ENCODE data around the gene DOCK3.
A peak's percentile ranks its signal among the peaks of the same experiment; 100 is the strongest.

DOCK3 gene

DNA sequence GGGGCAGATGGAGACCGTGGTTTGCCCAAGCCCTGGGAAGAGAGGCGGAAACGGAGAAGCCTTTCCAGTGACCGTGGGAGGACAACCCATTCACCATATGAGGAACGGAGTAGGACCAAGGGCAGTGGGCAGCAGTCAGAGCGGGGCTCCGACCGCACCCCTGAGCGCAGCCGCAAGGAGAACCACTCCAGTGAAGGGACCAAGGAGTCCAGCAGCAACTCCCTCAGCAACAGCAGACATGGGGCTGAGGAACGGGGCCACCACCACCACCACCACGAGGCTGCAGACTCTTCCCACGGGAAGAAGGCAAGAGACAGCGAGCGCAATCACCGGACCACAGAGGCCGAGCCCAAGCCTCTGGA, 718.4 kb downstream of the DOCK3 start:
- H3K36me3 Mint-ChIP-seq, result peaks cover 42% of the 10 kb centered on the region

DNA sequence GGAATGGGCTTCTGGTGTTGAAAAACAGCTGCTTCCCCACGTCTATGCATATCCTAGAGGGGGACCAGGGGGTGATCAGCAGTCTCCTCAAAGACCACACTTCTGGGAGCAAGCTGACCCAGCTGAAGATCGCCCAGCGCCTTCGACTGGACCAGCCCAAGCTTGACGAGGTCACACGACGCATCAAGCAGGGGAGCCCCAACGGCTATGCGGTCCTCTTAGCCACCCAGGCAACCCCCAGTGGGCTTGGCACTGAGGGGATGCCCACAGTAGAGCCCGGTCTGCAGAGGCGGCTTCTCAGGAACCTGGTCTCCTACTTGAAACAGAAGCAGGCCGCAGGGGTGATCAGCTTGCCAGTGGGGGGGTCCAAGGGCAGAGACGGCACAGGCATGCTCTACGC, 718.8 kb downstream of the DOCK3 start:
- Mint-ChIP-seq H3K9me3 (no peaks in the 10 kb centered on the region), H3K4me3 (no peak overlapping the region), H3K4me1 (peaks cover 64% of the 10 kb centered on the region), H3K36me3 (peaks cover 42% of the 10 kb centered on the region), H3K27me3 (no peaks in the 10 kb centered on the region), H3K27ac (peak overlapping the region; percentile 17)
- ATAC-seq, result no peak

More for the DNA sequence above, 718.4 kb downstream of the DOCK3 start:
- H3K27ac Mint-ChIP-seq, result no peak overlapping the region
- no peaks in the 10 kb centered on the region for H3K9me3 Mint-ChIP-seq
- no peaks in the 10 kb centered on the region for H3K27me3 Mint-ChIP-seq
- peaks cover 69% of the 10 kb centered on the region for H3K4me1 Mint-ChIP-seq
- ATAC-seq, result no peak
- H3K4me3 Mint-ChIP-seq, result no peak overlapping the region

DNA sequence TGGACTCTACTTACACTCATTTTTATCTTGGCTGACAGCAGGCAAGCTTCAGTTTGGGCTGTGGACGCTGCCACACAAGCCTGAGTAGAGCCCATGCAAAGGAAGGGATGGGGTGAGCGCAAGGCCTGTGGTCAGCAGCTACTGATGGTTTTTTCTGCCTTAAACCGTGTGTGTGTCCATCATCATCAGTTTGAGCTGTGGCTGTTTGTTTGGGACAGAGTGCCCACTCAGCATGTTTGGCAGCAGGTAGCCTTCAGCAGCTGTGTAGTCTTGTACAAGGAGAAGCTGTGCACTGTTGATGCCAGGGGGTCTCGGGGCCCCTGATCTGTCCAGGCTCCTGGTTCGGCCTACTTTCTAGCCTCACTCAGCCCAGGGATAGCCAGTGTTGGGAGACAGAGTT, 719.8 kb downstream of the DOCK3 start:
- Mint-ChIP-seq H3K36me3 (peaks cover 37% of the 10 kb centered on the region), H3K27me3 (no peaks in the 10 kb centered on the region), H3K9me3 (no peaks in the 10 kb centered on the region), H3K4me1 (peaks cover 57% of the 10 kb centered on the region), H3K27ac (peak overlapping the region; percentile 50), H3K4me3 (peak overlapping the region; percentile 7)
- no peak for ATAC-seq

DNA sequence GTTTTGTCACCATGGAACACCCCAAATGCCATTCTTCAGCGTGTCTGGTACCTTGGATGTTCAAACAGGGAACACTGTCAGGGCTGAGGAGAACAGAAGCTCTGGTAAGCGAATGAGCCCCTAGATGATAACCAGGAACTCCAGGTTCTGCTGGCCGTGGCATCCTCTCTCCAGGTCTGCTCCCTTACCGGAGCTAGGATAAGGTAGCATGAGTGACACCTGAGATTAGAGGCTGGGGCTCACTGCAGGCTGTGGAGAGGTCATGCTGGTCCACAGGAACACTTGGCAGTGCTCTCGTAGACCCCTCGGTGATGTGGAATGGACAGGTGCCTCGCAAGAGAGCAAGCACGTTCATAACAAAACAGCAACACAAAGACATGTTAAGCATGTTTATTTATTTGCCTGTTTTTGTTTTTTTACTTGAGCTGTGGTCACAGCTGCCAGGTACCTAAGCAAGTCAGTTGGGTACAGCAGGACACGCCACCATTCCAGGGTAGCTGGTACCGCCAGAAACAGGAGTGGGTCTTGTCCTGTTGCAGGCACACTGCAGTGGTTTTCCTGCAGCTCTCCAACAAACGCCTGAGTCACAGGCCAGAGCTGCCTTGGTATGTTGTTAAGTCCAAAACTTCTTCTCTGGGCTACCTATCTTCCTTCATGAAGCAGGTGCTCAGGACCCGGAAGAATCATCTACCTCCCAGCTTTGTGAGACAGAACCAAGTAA, 720.9 kb downstream of the DOCK3 start:
- H3K4me1 Mint-ChIP-seq, result peaks cover 46% of the 10 kb centered on the region

DNA sequence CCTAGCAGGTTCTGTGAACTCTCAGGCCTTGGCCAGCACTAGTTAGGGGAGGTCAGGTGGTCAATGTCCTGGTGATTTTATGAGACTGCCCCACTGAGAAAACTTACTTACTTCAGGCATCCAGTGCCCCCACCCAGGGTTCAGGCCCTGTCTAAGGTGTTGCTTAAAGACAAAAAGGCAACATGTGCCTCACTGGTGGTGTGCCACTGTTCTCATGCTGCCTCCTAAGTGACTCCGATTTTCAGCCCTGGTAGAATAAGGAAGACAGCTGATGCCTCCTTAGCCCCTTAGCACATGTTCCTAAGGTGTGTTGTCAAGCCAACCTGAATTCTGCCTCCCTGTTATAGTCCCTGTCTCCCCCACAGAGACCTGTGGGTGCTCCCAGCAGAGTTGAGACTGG, 721.7 kb downstream of the DOCK3 start:
- peak overlapping the region; percentile 14 for H3K27ac Mint-ChIP-seq
- ATAC-seq, result no peak
- H3K4me1 Mint-ChIP-seq, result peaks cover 44% of the 10 kb centered on the region
- H3K36me3 Mint-ChIP-seq, result peaks cover 45% of the 10 kb centered on the region
- no peaks in the 10 kb centered on the region for H3K27me3 Mint-ChIP-seq
- no peaks in the 10 kb centered on the region for H3K9me3 Mint-ChIP-seq
- H3K4me3 Mint-ChIP-seq, result no peak overlapping the region

More for the DNA sequence above, 720.9 kb downstream of the DOCK3 start:
- peak overlapping the region; percentile 50 for H3K27ac Mint-ChIP-seq
- H3K4me3 Mint-ChIP-seq, result no peak overlapping the region
- H3K9me3 Mint-ChIP-seq, result no peaks in the 10 kb centered on the region
- no peak for ATAC-seq
- peaks cover 45% of the 10 kb centered on the region for H3K36me3 Mint-ChIP-seq
- H3K27me3 Mint-ChIP-seq, result no peaks in the 10 kb centered on the region

DNA sequence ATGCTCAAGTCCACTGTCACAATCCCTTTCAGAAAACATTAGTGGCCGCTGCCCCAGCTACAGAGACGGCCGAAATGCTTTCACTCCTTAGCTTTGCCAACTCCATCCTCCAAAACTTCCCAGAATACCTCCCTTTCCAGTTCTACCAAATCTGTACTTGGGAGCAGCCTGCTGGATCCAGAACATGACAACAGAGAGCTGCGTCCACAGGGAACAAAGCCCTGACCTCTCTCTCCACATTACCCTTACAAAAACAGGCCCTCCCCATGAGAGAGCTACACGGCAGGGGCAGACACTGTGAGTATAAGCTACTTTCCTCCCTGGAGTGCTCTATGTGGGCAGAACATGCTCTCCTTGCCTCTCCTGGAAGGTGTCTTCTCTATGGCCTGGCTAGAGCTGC, 722.7 kb downstream of the DOCK3 start:
- Mint-ChIP-seq H3K36me3 (peaks cover 51% of the 10 kb centered on the region), H3K4me1 (peaks cover 40% of the 10 kb centered on the region), H3K9me3 (no peaks in the 10 kb centered on the region), H3K4me3 (no peak overlapping the region), H3K27me3 (no peaks in the 10 kb centered on the region), H3K27ac (no peak overlapping the region)
- no peak for ATAC-seq

DNA sequence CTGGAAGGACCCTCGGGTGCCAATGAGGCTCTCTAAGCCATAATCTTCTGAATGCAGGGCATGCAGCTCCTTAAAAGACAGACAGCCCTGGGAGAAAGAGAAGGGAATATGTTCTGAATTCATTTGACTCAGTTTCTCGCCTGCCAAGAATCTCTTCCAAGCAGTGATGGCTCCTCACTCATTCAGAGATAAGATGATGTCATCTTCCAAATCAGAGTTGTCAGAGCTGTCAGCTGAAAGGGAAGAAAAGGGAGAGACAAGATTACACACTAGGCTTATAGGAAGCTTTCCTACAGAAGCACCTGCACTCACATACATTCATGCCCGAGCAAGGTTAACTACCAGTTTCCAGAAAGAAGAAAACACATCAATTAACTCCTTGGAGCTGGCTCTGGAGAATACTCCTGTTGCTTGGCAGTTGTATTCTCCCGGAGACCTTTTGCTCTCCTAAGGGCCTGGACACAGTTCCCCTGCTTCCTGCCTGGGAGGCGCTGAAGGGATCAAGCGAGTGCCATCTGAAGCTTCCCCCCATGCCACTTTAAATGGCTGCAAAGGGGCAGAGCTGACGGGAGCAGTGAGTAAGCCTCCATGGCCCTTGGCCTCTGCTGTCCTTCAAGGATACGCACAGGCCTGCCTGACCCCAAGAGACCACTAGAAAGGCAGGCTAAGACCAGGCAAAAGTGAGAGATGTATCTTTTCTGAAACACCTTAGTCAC, 724.0 kb downstream of the DOCK3 start:
- ATAC-seq, result no peak
- peaks cover 26% of the 10 kb centered on the region for H3K4me1 Mint-ChIP-seq
- H3K9me3 Mint-ChIP-seq, result no peaks in the 10 kb centered on the region
- H3K4me3 Mint-ChIP-seq, result no peak overlapping the region
- H3K36me3 Mint-ChIP-seq, result peaks cover 48% of the 10 kb centered on the region
- no peaks in the 10 kb centered on the region for H3K27me3 Mint-ChIP-seq
- H3K27ac Mint-ChIP-seq, result no peak overlapping the region

DNA sequence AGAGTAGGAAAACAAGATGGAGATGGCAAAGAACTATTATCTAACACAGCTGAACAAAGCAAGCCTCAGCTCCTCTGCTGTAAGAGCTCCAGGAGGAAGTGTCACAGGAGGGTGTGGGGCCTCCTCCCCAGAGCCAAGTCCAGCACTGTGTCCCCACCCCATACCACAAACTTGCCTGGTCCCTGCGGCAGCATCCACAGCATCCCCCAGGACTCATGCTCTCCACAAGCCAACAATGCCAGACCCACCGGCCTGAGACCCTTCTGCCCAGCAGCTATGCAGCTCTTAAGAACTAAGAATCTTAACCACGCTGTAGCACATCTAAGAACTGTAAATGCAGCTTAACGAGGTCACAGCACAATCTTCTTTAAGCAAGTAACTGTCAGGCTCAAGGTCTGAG, 725.4 kb downstream of the DOCK3 start:
- ATAC-seq, result no peak
- Mint-ChIP-seq H3K4me3 (no peak overlapping the region), H3K4me1 (peaks cover 12% of the 10 kb centered on the region), H3K27me3 (no peaks in the 10 kb centered on the region), H3K36me3 (peaks cover 36% of the 10 kb centered on the region), H3K9me3 (no peaks in the 10 kb centered on the region), H3K27ac (no peak overlapping the region)

DNA sequence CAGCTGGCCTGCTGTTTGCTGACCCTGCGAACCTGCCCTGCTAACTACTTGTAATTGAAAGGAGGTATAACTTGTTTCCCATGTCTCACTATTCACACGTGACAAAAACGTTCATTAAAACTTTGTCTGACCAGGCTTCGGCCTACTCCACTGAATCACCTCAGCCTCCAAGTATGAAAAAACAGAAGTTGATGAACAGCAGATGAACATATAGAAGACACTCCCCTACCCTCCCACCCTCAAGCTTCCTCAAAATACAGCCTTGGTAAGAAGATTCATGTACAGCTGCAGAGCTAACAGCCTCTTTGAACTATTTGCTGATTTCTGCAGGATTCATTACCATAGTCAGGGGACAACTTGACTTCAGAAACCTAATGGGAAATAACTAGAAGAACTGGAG, 727.0 kb downstream of the DOCK3 start:
- no peaks in the 10 kb centered on the region for H3K9me3 Mint-ChIP-seq
- ATAC-seq, result no peak
- H3K27ac Mint-ChIP-seq, result no peak overlapping the region
- peaks cover under 1% of the 10 kb centered on the region for H3K4me1 Mint-ChIP-seq
- H3K36me3 Mint-ChIP-seq, result peaks cover 36% of the 10 kb centered on the region
- no peak overlapping the region for H3K4me3 Mint-ChIP-seq
- H3K27me3 Mint-ChIP-seq, result no peaks in the 10 kb centered on the region

DNA sequence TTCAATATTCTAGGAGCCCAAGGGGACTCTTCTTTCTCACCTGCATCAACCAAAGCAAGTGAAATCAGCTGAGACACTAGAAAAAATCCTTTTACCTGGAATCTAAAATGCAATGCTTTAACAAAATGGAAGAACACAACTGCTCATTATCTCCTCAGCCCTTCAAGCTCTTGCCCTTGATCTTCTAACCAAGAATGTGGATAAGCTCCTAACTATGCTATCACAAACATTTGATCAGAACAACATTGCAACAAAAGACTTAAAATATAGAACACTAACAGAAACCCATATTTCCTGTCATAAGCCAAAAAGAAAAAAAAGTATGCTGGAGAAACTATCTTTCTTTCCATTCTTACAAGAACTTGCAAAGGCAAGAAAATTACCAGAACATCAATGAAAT, 728.9 kb downstream of the DOCK3 start:
- Mint-ChIP-seq H3K36me3 (peaks cover 37% of the 10 kb centered on the region), H3K4me1 (no peaks in the 10 kb centered on the region), H3K27ac (no peak overlapping the region), H3K27me3 (no peaks in the 10 kb centered on the region), H3K4me3 (no peak overlapping the region), H3K9me3 (no peaks in the 10 kb centered on the region)
- no peak for ATAC-seq

DNA sequence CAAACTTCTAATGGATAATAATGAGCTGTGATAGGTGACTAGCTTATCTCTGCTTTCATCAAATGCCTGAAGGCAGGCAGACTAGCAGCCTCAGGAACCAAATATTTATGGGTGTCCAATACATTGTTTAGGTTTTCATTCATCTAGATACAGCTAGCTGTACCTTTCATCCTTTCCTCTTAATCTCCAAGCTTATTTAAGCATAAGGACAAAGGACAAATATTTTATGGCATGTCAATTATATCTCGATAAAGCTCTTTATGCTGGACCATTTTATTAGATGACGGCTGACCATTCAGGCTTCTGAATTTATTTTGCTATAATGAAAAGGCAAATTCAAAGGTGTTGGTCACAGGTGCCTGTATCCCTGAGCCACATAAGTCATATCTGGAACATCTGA, 733.3 kb downstream of the DOCK3 start:
- Mint-ChIP-seq H3K27ac (no peak overlapping the region), H3K4me1 (no peaks in the 10 kb centered on the region), H3K9me3 (no peaks in the 10 kb centered on the region), H3K4me3 (no peak overlapping the region), H3K27me3 (no peaks in the 10 kb centered on the region), H3K36me3 (peaks cover 53% of the 10 kb centered on the region)
- ATAC-seq, result no peak

DNA sequence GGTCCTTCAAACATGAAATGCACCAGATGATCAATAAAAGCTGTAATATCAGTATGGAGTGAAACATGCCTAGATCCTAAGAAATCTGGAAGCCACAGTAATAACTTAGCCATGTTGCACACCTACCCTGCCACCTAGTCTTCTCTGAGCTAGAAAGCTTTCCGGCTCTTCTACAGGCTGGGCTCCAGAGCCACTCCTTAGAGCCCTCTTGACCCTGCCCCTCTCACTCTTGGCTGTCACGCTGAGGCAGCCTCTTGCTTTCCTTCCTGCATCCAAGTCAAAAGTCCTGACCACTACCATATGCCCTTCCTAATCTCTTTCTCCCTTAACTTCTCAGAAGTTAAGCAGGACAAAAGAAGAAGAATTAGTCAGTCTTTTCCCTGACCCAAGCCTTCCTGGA, 734.1 kb downstream of the DOCK3 start:
- Mint-ChIP-seq H3K9me3 (no peaks in the 10 kb centered on the region), H3K36me3 (peaks cover 56% of the 10 kb centered on the region), H3K27me3 (no peaks in the 10 kb centered on the region), H3K4me3 (no peak overlapping the region), H3K4me1 (no peaks in the 10 kb centered on the region), H3K27ac (no peak overlapping the region)
- no peak for ATAC-seq

DNA sequence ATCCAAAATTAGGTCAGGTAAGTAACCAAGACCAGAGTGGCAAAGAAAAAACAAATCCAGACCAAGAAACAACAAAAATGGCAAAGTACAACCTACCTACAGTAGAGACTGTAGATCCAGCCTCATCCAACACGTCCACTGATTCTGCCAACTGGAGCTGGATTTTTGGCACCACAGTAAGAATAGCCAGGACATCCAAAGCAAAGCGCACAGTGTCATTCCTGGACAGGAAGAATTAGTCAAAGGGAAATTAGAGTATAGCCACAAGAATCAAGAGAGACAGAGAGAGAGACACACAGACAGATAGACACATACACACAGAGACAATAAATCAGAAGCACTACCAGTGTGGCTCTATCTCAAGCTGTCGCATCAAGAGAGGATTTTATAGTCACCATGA, 747.5 kb downstream of the DOCK3 start:
- ATAC-seq, result no peak
- H3K4me3 Mint-ChIP-seq, result no peak overlapping the region
- no peaks in the 10 kb centered on the region for H3K27me3 Mint-ChIP-seq
- H3K4me1 Mint-ChIP-seq, result no peaks in the 10 kb centered on the region
- H3K9me3 Mint-ChIP-seq, result no peaks in the 10 kb centered on the region
- no peak overlapping the region for H3K27ac Mint-ChIP-seq
- peaks cover 51% of the 10 kb centered on the region for H3K36me3 Mint-ChIP-seq

DNA sequence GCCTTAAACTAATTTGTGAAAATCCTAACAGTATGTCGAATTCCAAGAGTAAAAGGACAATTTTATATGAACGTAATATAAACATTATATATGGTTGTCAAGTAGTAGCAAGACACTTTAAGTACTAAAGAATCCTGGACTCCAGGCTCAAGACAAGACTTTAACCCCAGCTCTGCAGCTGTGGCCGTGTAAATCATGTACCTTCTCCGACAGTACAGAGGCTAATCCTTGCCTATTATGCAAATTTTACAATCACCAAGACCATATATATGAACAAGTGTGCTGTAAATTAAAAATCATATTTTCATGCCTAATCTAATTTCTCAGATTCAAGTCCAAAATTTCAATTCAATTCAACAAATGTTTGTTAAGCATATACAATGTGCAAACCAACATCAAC, 752.2 kb downstream of the DOCK3 start:
- H3K9me3 Mint-ChIP-seq, result no peaks in the 10 kb centered on the region
- H3K4me1 Mint-ChIP-seq, result no peaks in the 10 kb centered on the region
- no peak overlapping the region for H3K27ac Mint-ChIP-seq
- ATAC-seq, result no peak
- no peak overlapping the region for H3K4me3 Mint-ChIP-seq
- no peaks in the 10 kb centered on the region for H3K27me3 Mint-ChIP-seq
- peaks cover 40% of the 10 kb centered on the region for H3K36me3 Mint-ChIP-seq

DNA sequence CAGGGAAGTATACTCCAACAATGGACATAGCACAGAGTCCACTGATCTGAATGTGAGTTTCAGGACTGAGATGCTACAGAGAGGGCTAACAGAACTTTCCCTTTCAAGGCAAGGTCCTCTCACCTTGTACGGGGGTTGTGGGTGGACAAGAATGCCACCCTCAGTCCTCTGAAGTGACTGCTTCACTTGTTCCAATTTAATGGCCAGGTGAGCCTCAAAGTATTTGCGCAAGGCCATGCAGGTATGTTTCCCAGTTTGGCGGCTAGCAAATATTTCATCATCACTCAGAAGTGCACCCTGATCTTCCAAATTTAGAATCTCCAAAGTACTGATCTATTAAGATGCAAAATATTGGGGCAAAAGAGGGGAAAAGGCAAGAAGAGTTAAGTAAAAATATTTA, 754.4 kb downstream of the DOCK3 start:
- no peaks in the 10 kb centered on the region for H3K27me3 Mint-ChIP-seq

More for the DNA sequence above, 754.4 kb downstream of the DOCK3 start:
- Mint-ChIP-seq H3K4me1 (no peaks in the 10 kb centered on the region), H3K27ac (no peak overlapping the region), H3K9me3 (no peaks in the 10 kb centered on the region), H3K36me3 (peaks cover 38% of the 10 kb centered on the region), H3K4me3 (no peak overlapping the region)
- no peak for ATAC-seq

Measured in stimulated activated memory B cell treated with anti-CD40 and anti-IgM and Interleukin-4, amounts not matched to agents 10 μg/mL and 1 μg/mL and 100 μg/mL, for 72 hours (primary cell).